ELR (cell line): Measurements from ENCODE around the gene RACGAP1.
"Not testable (repeated sequence)": the region's sequence is repeated elsewhere in the genome, so short reads cannot be mapped to it uniquely, and the experiment has no call there.

ENCODE experiments used
- DNase-seq: peaks from one replicate; pipeline ENCODE4 v3.0.0-alpha.2; 2015; ENCODE audit warnings: low read depth

Gene RACGAP1

DNA sequence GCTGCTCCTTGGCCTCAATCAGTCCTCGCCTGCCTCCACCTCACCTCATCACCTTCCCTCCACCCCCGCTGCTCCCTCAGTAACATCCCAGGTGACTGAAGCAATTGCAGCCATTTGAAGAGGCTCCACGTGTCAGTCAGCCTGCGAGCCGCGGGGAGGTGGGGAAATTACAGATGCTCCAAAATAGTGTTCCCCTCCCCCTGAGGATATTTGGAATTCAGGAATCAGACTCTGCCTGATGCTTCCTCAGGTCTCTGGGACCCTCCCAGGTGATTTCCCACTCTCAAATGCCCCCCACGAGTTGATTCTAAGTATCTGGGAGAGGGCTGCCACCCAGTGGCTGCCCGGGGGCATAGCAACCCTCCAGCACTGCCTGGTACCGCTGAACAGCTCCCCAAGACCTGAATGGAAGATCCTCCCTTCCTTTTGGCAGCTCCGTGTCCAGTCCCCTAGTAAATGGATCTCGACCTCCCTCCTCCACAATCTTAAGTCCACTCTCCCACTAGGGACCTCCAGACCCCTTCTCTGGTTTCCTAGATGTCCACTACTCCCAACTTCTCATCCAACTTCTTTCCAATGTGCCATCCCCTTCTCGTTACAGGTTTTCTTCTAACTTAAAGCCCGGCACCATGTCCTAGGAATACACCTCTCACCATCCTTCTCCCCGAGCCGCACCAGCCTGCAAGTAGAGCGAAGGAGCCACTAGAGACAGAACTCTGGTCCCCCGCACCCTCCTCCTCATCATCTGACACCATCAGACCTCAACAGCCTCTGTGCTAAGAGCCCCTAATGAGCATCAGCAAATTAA, 30.7 kb upstream of the RACGAP1 start:
- DNase-seq = peak; percentile 61

DNA sequence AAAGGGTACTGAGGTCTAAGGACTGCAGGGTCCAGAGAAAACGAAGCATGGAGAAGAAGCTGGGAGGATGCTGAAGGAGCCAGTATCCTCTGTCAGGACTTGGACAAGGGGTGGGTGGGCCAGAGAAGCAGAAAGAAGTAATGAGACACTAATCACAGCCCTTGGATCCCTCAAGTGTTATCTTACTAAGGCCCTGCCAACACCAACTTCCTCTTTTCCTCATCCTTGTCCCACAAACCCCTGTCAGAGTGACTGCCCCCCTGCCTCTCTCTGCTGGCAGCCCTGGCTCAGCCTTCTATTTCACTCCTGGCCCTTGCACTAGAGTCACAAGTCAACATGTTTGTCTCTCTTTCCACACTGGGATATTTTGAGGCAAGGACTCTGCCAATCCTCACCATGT, 28.3 kb upstream of the RACGAP1 start:
- DNase-seq = no peak

GRCh38 chr12:50052964-50053363, 27.7 kb upstream of the RACGAP1 start:
- DNase-seq = no peak

DNA sequence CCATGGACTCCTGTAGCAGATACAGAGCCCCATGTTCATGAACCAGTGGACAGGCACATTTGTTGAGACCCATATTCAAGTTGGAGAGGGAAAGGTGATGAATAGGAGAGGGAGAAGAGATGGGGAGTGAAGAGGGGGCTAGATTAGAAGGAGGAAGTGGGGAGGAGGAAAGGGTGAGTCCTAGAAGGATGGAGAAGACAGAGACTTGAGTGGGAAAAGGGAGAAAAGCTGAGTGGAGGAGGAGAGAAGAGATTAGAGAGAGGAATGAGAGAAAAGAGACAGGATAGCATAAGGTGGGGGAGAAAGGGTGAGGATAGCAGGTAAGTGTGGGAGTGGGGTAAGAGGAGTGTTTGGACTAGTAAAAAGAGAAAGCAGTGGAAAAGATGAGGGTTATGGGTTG, 27.2 kb upstream of the RACGAP1 start:
- DNase-seq = no peak

DNA sequence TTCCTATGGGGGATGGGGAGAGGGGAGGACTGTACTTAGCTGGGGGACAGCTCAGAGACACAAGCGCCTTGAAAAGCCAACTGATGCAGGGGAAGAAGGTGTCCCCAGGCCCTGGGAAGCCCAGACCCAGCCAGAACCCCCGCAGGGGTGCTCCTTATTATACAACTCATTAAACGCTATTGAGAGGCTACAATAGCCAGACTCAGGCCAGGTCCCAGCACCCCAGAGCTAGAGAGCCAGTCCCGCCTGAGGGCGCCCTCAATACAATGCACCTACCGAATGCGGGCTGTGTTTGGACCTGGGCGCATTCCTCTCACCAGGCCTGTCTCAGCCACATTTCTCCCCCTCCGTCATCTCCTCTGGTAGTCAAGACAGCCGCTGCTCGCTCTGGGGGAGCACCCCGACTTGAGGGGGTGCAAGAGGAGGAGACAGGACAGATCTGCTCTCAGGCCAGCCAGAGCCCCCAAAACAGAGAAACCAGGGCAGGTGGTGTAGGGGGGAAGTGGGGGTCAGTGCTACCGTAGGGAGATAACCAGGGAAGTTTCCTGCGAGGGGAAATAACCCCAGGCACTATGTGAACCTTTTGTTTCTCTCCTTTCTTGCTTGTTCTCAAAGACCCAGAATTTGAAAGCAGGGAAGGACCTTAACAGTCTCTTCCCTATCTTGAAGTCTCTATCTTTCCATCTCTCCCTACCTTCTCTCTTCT, 26.0 kb upstream of the RACGAP1 start:
- DNase-seq = no peak

DNA sequence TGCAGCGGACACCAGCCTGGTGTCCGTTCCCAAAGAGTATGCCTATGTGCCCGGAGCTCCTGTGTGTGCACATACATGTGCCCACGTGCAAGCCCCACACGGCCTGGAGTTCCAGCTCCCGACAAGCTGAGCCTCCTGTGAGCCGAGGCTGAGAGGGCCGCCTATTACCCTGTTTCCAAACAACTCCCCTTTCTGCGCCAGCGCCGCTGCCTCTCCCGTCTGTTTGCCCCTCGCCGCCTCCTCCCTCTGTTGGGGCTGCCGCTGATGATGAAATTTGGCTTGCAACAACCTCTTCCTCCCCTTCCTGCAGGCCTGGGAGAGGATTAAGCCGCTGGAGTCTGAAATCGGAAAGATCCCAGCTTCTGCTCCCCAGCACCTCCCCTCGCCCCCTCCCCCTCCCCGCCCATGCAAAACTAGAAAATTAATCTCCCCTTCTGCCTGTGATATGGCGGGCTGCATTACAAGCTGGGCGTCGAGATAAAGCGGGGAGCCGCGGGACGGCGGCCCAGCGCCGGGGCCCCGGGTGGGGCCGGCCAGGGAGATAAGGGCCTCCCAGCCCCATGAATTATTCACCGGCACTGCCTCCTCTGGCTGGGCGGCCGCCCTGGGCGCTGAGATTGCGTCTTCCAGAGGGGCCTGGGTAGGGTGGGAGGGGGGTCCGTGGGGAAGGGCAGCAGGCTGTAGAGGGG, 25.3 kb upstream of the RACGAP1 start:
- no peak for DNase-seq

- DNase-seq = no peak
These were observed 24.8 kb upstream of the RACGAP1 start for GRCh38 chr12:50050119-50050385.

DNA sequence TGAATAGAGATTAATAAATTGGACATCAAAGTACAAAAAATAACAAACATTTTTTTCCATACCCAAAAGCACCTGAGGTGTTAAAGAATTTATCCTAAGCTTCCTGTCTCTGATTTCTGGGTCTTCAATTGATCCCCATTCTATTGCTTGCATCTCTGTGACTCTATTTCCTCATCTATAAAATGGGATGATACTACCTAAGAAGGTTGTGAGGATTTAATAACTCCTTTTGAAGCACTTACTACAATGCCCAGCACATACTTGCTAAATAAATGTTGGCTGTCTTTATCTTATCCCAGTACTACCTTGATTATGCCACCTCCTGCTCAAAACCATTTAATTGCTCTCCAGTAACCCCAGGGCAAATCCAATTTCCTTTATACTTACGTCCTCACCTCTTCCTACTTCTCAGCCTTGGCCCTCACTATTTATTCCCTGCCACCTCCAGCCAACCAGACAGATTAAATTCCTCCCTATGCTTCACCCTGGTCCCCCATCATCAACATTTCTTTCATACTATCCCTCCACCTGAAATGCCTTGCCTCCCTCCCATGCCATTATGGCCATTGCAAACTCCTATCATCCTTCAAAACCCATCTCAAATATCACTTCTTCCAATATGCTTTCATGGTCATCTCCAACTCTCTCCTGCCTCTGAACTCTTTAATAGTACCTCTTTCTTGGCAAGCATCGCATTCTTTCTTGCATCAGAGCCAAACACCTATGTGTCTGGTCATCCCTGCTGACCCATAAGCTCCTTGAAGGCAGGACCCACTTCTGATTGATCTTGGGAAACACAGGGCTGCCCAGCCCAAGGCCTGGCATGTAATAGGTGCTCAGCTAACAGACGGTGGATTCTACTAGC, 24.2 kb upstream of the RACGAP1 start:
- no peak for DNase-seq

- no peak for DNase-seq
These were observed 22.5 kb upstream of the RACGAP1 start for GRCh38 chr12:50047693-50048250.

DNA sequence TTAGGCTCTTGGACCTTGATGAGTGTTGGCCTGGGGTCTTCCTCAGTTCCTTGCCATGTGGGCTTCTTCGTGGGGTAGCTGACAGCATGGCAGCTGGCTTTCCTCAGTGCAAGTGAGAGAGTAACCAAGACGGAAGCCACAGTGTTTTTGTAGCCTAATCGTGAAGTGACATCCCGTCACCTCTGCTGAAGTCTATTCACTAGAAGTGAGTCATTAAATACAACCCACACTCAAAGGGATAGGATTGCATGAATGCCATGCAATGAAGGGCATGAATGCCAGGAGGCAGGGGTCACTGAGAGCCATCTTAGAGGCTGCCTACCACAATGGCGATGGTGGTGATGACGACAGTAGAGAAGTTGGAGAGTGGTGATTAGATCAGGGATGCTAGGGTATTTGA, 18.6 kb upstream of the RACGAP1 start:
- no peak for DNase-seq

DNA sequence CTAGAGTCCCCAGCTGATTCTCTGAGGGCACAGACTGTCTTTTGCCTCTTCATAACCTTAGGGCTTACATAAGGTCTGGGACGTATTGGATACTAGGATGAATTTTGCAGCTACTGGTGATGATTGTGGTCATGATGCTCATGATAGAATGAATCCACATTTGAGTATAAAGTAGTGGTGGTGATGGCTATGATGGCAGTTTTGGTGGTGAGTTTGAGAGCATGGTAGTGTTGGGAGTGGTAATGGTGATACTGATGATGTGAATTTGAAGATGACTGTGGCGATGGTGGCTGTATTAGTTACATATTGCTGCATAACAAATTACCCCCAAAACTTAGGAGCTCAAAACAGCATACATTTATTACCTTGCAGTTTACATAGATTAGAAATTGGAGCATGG, 18.0 kb upstream of the RACGAP1 start:
- DNase-seq = no peak

- DNase-seq = no peak
These were observed 17.4 kb upstream of the RACGAP1 start for GRCh38 chr12:50042693-50043092.

DNA sequence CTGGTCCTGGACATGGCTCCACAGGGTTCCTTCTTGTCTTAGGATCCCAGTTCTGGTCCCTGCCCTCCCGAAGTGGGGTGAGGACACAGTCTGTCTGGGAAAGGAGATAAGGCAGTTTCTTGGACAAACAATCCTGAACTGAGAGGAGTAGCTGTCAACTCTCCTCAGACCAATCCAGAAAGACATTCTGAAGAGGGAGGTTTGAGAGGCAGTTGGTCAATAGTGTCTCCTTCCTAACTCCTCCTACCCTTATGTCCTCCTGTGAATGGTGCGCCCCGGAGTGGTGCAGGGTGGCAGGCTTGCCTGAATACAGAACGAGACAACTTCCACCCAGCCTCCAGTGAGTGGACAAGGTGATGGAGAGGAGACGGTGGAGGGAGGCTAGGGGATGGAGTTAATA, 16.7 kb upstream of the RACGAP1 start:
- no peak for DNase-seq

- DNase-seq = no peak
These were observed 16.0 kb upstream of the RACGAP1 start for GRCh38 chr12:50041062-50041860.

DNA sequence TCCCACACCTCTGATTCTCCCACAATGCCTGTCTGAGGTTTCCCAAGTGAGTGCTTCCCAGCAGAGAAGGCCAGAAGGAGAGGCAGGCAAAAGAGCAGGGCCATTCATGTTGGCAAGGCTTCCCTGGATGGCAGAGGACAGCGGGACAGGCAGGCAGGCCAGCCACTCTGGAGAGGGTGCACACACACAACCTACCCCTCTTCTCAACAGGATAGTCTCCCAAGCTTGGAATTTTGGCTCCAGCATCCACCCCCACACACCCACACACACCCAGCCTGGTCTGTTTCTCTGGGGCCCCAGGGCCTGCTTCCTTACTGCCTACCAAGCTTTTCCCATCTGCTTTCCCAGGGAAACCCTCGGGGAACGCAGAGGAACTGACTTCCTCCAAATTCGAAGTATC, 15.4 kb upstream of the RACGAP1 start:
- DNase-seq = no peak

DNA sequence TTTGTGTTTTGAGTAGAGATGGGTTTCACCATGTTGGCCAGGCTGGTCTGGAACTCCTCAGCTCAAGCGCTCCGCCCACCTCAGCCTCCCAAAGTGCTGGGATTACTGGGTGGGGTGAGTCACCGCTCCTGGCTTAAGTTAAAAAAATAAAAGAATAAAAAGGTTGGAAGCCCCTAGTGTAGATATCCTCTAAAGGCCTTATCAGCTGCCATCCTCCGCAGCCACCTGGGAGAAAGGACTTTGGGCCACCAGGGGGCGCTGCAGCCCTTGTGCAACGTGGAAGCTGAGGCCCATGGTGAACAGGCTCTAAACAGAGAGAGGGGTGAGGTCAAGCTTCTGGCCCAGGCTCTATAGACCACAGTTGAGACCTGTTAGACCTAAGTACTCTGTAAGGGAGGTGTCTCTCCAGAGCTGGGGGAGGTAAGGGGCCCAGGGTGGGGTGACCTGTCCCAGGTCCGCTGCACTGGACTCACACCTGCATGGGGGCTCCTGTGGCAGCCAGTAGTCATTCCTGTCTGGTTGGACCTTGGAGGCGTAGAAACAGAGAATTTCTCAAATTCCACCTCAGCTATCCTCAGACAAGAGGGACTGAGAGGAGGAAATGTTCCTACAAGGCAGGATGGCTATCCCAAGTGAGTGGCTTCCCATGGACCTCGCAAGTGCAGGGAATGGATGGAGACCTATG, 14.0 kb upstream of the RACGAP1 start:
- peak; percentile 80 for DNase-seq

DNA sequence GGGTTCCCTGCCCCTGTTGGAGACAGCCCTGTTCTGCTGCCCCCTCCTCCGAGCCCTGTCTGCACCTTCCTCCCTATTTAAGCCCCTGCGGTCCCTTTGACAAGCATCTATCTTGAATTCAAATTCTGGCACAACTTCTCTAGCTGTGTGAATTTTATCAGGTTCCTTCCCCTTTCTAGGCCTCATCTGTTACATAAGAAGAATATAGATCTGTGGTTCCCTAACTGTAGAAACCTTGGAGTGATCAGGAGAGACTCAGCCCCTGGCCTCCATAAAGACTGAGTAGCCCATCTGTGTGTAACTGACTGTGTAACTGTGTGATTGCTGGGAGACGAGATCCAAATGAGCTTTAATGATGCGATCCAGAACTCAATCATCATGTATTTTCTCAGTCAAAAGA, 13.0 kb upstream of the RACGAP1 start:
- no peak for DNase-seq

- DNase-seq = no peak
These were observed 7.7 kb upstream of the RACGAP1 start for GRCh38 chr12:50032854-50033581.

- no peak for DNase-seq
These were observed 7.2 kb upstream of the RACGAP1 start for GRCh38 chr12:50032515-50032853.

- DNase-seq = not testable (repeated sequence)
These were observed 5.2 kb upstream of the RACGAP1 start for GRCh38 chr12:50030449-50030848.
